Stimulated activated CD8-positive, alpha-beta memory T cell treated with anti-CD3 and anti-CD28 coated beads, Interleukin-7, amount 100 ng/mL, for 24 hours (primary cell): Measurements from ENCODE around the gene RELN.
"Not testable (repeated sequence)": the region's sequence is repeated elsewhere in the genome, so short reads cannot be mapped to it uniquely, and the experiment has no call there.

Experiments used
- DNase-seq: peaks from one replicate; pipeline ENCODE4 v3.0.0-alpha.2; 2020; ENCODE audit warnings: low read depth

RELN gene

GRCh38 chr7:103787041-103787440, 202.4 kb downstream of the RELN start:
- not testable (repeated sequence) for DNase-seq

GRCh38 chr7:103784646-103785286, 204.7 kb downstream of the RELN start:
- DNase-seq: no peak

GRCh38 chr7:103781409-103781808, 208.0 kb downstream of the RELN start:
- no peak for DNase-seq

- not testable (repeated sequence) for DNase-seq
Measured at GRCh38 chr7:103780561-103780960, 208.9 kb downstream of the RELN start.

GRCh38 chr7:103777440-103777839, 212.0 kb downstream of the RELN start:
- DNase-seq: no peak

GRCh38 chr7:103773726-103774125, 215.7 kb downstream of the RELN start:
- DNase-seq: no peak

GRCh38 chr7:103772171-103772773, 217.2 kb downstream of the RELN start:
- DNase-seq: no peak

GRCh38 chr7:103771294-103771693, 218.2 kb downstream of the RELN start:
- no peak for DNase-seq

GRCh38 chr7:103766660-103767059, 222.8 kb downstream of the RELN start:
- DNase-seq: no peak

GRCh38 chr7:103765901-103766300, 223.6 kb downstream of the RELN start:
- no peak for DNase-seq

GRCh38 chr7:103764901-103765300, 224.6 kb downstream of the RELN start:
- DNase-seq: no peak

GRCh38 chr7:103762877-103763276, 226.6 kb downstream of the RELN start:
- DNase-seq: no peak

GRCh38 chr7:103762065-103762760, 227.2 kb downstream of the RELN start:
- no peak for DNase-seq

- no peak for DNase-seq
Measured at GRCh38 chr7:103752995-103753394, 236.5 kb downstream of the RELN start.

GRCh38 chr7:103751311-103751880, 238.1 kb downstream of the RELN start:
- DNase-seq: no peak

GRCh38 chr7:103748680-103749079, 240.8 kb downstream of the RELN start:
- DNase-seq: no peak

- DNase-seq: no peak
Measured at GRCh38 chr7:103735377-103735776, 254.1 kb downstream of the RELN start.

GRCh38 chr7:103731169-103731568, 258.3 kb downstream of the RELN start:
- DNase-seq: no peak

GRCh38 chr7:103729026-103729425, 260.4 kb downstream of the RELN start:
- DNase-seq: no peak

- DNase-seq: no peak
Measured at GRCh38 chr7:103727982-103728610, 261.4 kb downstream of the RELN start.

GRCh38 chr7:103719070-103719469, 270.4 kb downstream of the RELN start:
- DNase-seq: no peak

- DNase-seq: no peak
Measured at GRCh38 chr7:103718482-103719061, 270.9 kb downstream of the RELN start.
